Loucy (cell line): ENCODE measurements around the gene TIAM2.

Experiments used
- H2AFZ ChIP-seq: fragments of 200-600 bp; sonication (generic); 2 replicates; pipeline ENCODE4 v1.6.0; 2016; ENCODE audit warnings: antibody characterized with exemption, mild to moderate bottlenecking, low read length, moderate library complexity
- H3F3A ChIP-seq: fragments of 200-600 bp; 2 replicates; pipeline ENCODE4 v1.6.0; 2016; ENCODE audit warnings: antibody characterized with exemption, low read depth, mild to moderate bottlenecking
- H3K27me3 ChIP-seq: fragments of 200-600 bp; sonication (generic); 2 replicates; pipeline ENCODE4 v1.6.1; 2014; ENCODE audit warnings: low read length, mild to moderate bottlenecking; ENCODE audit not compliant: insufficient read depth, poor library complexity, severe bottlenecking
- H3K36me3 ChIP-seq: fragments of 200-600 bp; sonication (generic); 2 replicates; pipeline ENCODE4 v1.6.1; 2016; ENCODE audit warnings: low read length; ENCODE audit not compliant: insufficient read depth
- H3K4me1 ChIP-seq: fragments of 200-600 bp; sonication (generic); 2 replicates; pipeline ENCODE4 v1.5.1; 2014; ENCODE audit warnings: low read length, mild to moderate bottlenecking; ENCODE audit not compliant: insufficient read depth, poor library complexity, severe bottlenecking
- H3K4me2 ChIP-seq: fragments of 200-600 bp; sonication (generic); 2 replicates; pipeline ENCODE4 v1.6.0; 2014; ENCODE audit warnings: antibody characterized with exemption, low read length, low read depth, mild to moderate bottlenecking; ENCODE audit not compliant: poor library complexity, severe bottlenecking
- H3K4me3 ChIP-seq: fragments of 200-600 bp; sonication (generic); 2 replicates; pipeline ENCODE4 v1.5.1; 2014; ENCODE audit warnings: low read length, mild to moderate bottlenecking, mixed read lengths; ENCODE audit not compliant: poor library complexity, severe bottlenecking
- H3K79me2 ChIP-seq: fragments of 200-600 bp; sonication (generic); 2 replicates; pipeline ENCODE4 v1.6.1; 2014; ENCODE audit warnings: low read length; ENCODE audit not compliant: insufficient read depth
- H3K9ac ChIP-seq: fragments of 200-600 bp; sonication (generic); 2 replicates; pipeline ENCODE4 v1.6.0; 2014; ENCODE audit warnings: mild to moderate bottlenecking, low read depth, low read length, moderate library complexity; ENCODE audit not compliant: poor library complexity, severe bottlenecking
- H3K9me2 ChIP-seq: fragments of 200-600 bp; sonication (generic); replicated peaks from 2 replicates; pipeline ENCODE4 v1.6.1; 2016; ENCODE audit warnings: low read depth, low read length, mixed read lengths
- H3K9me3 ChIP-seq: fragments of 200-600 bp; sonication (generic); 2 replicates; pipeline ENCODE4 v1.6.1; 2014; ENCODE audit warnings: mild to moderate bottlenecking, antibody characterized with exemption, low read length, low read depth; ENCODE audit not compliant: insufficient read depth
- H4K20me1 ChIP-seq: fragments of 200-600 bp; sonication (generic); 2 replicates; pipeline ENCODE4 v1.6.0; 2014; ENCODE audit warnings: antibody characterized with exemption, low read length, mild to moderate bottlenecking; ENCODE audit not compliant: insufficient read depth, poor library complexity, severe bottlenecking
- CTCF ChIP-seq: fragments of 200-600 bp; sonication (generic); conservative IDR thresholded peaks from 2 replicates; pipeline ENCODE4 v1.5.1; 2014; ENCODE audit warnings: mild to moderate bottlenecking, antibody characterized with exemption, low read length
- EZH2phosphoT487 ChIP-seq: fragments of 200-600 bp; IDR thresholded peaks from 2 replicates; pipeline ENCODE4 v1.6.1; 2018; ENCODE audit warnings: antibody characterized with exemption, mild to moderate bottlenecking, moderate library complexity, borderline replicate concordance

TIAM2 gene

GRCh38 chr6:154995254-154996015 lies at the start of gene TIAM2:
Gene TIAM2, plus strand, starts transcription at chr6:154995315. Its CDS starts 133,909 bp downstream, at chr6:155129224.
- no peak within 1 kb of the TSS for H3K9ac ChIP-seq
- no peaks in the 10 kb centered on the region for H4K20me1 ChIP-seq
- no peak within 1 kb of the TSS for H3K4me2 ChIP-seq
- no peak within 1 kb of the TSS for H2AFZ ChIP-seq
- no peaks in the 10 kb centered on the region for H3K27me3 ChIP-seq
- no peaks in the 10 kb centered on the region for H3F3A ChIP-seq
- no peaks in the 10 kb centered on the region for H3K9me3 ChIP-seq
- H3K36me3 ChIP-seq = no peaks in the 10 kb centered on the region
- H3K4me3 ChIP-seq = no peak within 1 kb of the TSS
- no peaks in the 10 kb centered on the region for H3K79me2 ChIP-seq
- TF ChIP-seq CTCF (no peak), EZH2phosphoT487 (no peak)
- no peaks in the 10 kb centered on the region for H3K4me1 ChIP-seq
- H3K9me2 ChIP-seq = no peaks in the 10 kb centered on the region

GRCh38 chr6:154950979-154951344 lies 44.2 kb upstream of the TIAM2 start:
- Histone ChIP-seq H3F3A (no peaks in the 10 kb centered on the region), H3K9ac (no peak overlapping the region), H3K4me2 (peak overlapping the region; percentile 29), H3K4me1 (peaks cover 17% of the 10 kb centered on the region), H3K4me3 (no peak overlapping the region), H3K79me2 (no peaks in the 10 kb centered on the region), H2AFZ (no peak overlapping the region), H4K20me1 (no peaks in the 10 kb centered on the region), H3K36me3 (no peaks in the 10 kb centered on the region), H3K9me2 (no peaks in the 10 kb centered on the region), H3K27me3 (no peaks in the 10 kb centered on the region), H3K9me3 (no peaks in the 10 kb centered on the region)
- TF ChIP-seq CTCF = no peak
- no peak for TF ChIP-seq EZH2phosphoT487

- peak overlapping the region; percentile 29 for H3K4me2 ChIP-seq
- H4K20me1 ChIP-seq = no peaks in the 10 kb centered on the region
- H3K4me3 ChIP-seq = no peak overlapping the region
- TF ChIP-seq EZH2phosphoT487 = no peak
- no peak for TF ChIP-seq CTCF
- H3K9ac ChIP-seq = no peak overlapping the region
- no peaks in the 10 kb centered on the region for H3K36me3 ChIP-seq
- no peaks in the 10 kb centered on the region for H3K79me2 ChIP-seq
- H3K9me3 ChIP-seq = no peaks in the 10 kb centered on the region
- H3K4me1 ChIP-seq = peaks cover 17% of the 10 kb centered on the region
- no peak overlapping the region for H2AFZ ChIP-seq
- no peaks in the 10 kb centered on the region for H3F3A ChIP-seq
- H3K27me3 ChIP-seq = no peaks in the 10 kb centered on the region
- no peaks in the 10 kb centered on the region for H3K9me2 ChIP-seq
Observed at GRCh38 chr6:154951345-154952200, 43.5 kb upstream of the TIAM2 start.
